RWPE2 (cell line): Measurements from ENCODE around the gene ACD.

Source experiments
- ATAC-seq: fragments of 200-7000 bp; cut with Tn5 transposase; 3 replicates; pipeline ENCODE4 v1.9.1; 2021; ENCODE audit warnings: low read depth
- DNase-seq: peaks from one replicate; pipeline ENCODE4 v3.0.0-alpha.2; 2020; ENCODE audit warnings: low spot score
- H3K27ac ChIP-seq: fragments of 450-650 bp; 2 replicates; pipeline ENCODE4 v1.5.1; 2017; ENCODE audit warnings: mild to moderate bottlenecking; ENCODE audit not compliant: poor library complexity, severe bottlenecking
- H3K27me3 ChIP-seq: fragments of 250-450 bp; sonication (Bioruptor Pico); 2 replicates; pipeline ENCODE4 v1.5.1; 2021; ENCODE audit warnings: mild to moderate bottlenecking, moderate library complexity; ENCODE audit not compliant: insufficient read depth, poor library complexity, severe bottlenecking
- H3K36me3 ChIP-seq: fragments of 250-450 bp; sonication (Bioruptor Pico); 2 replicates; pipeline ENCODE4 v1.5.1; 2020; ENCODE audit warnings: low read depth, mild to moderate bottlenecking, moderate library complexity
- H3K4me1 ChIP-seq: fragments of 250-450 bp; sonication (Bioruptor Pico); 2 replicates; pipeline ENCODE4 v1.5.1; 2021; ENCODE audit warnings: mild to moderate bottlenecking, moderate library complexity; ENCODE audit not compliant: insufficient read depth, poor library complexity, severe bottlenecking
- H3K4me3 ChIP-seq: fragments of 250-450 bp; sonication (Bioruptor Pico); 2 replicates; pipeline ENCODE4 v1.5.1; 2021; ENCODE audit warnings: mild to moderate bottlenecking, moderate library complexity; ENCODE audit not compliant: severe bottlenecking
- H3K9me3 ChIP-seq: fragments of 250-450 bp; sonication (Bioruptor Pico); 2 replicates; pipeline ENCODE4 v1.5.1; 2021; ENCODE audit warnings: mild to moderate bottlenecking, moderate library complexity; ENCODE audit not compliant: severe bottlenecking
- CTCF ChIP-seq: fragments of 450-650 bp; IDR thresholded peaks from one replicate; pipeline ENCODE4 v1.5.1; 2017; ENCODE audit warnings: mild to moderate bottlenecking, moderate library complexity; ENCODE audit not compliant: poor library complexity, severe bottlenecking

The ACD gene

GRCh38 chr16:67663151-67663876 lies 3.3 kb upstream of the ACD start:
- Histone ChIP-seq H3K27ac (no peak overlapping the region), H3K36me3 (peaks cover 9% of the 10 kb centered on the region), H3K27me3 (no peaks in the 10 kb centered on the region), H3K4me3 (no peak overlapping the region), H3K9me3 (no peaks in the 10 kb centered on the region), H3K4me1 (peaks cover 6% of the 10 kb centered on the region)
- ATAC-seq (no peak), DNase-seq (no peak)
- peak; percentile 6 for TF ChIP-seq CTCF

GRCh38 chr16:67662653-67663010 lies 2.6 kb upstream of the ACD start:
- H3K36me3 ChIP-seq = peaks cover 10% of the 10 kb centered on the region
- H3K27ac ChIP-seq = no peak overlapping the region
- no peaks in the 10 kb centered on the region for H3K9me3 ChIP-seq
- no peak overlapping the region for H3K4me3 ChIP-seq
- no peak for TF ChIP-seq CTCF
- ATAC-seq = no peak
- peaks cover 5% of the 10 kb centered on the region for H3K4me1 ChIP-seq
- no peak for DNase-seq
- H3K27me3 ChIP-seq = no peaks in the 10 kb centered on the region

GRCh38 chr16:67661886-67662652 lies 2.0 kb upstream of the ACD start:
- ATAC-seq (no peak), DNase-seq (no peak)
- Histone ChIP-seq H3K4me3 (no peak overlapping the region), H3K9me3 (no peaks in the 10 kb centered on the region), H3K27ac (no peak overlapping the region), H3K4me1 (peaks cover 3% of the 10 kb centered on the region), H3K36me3 (peaks cover 10% of the 10 kb centered on the region), H3K27me3 (no peaks in the 10 kb centered on the region)
- TF ChIP-seq CTCF = no peak

- Histone ChIP-seq H3K27ac (peak overlapping the region; percentile 57), H3K36me3 (peaks cover 10% of the 10 kb centered on the region), H3K9me3 (no peaks in the 10 kb centered on the region), H3K4me1 (peaks cover 3% of the 10 kb centered on the region), H3K27me3 (no peaks in the 10 kb centered on the region), H3K4me3 (peak overlapping the region; percentile 85)
- ATAC-seq (peak; percentile 20), DNase-seq (no peak)
- no peak for TF ChIP-seq CTCF
Observed at GRCh38 chr16:67661101-67661761, 1.2 kb upstream of the ACD start.
